ENCODE measurements around the gene CBFA2T2. TPM values are rescaled to one million over a fixed set of nuclear protein-coding genes. Genes with fewer than 3 reads are reported as not detected.

The CBFA2T2 gene
- total and polyA plus RNA-seq, 10 of the 15 experiments (the other 5 are each of a cell fraction or from before 2014, with no cell fraction given) = 0.61 to 8.6 (median 5.5) TPM

DNA sequence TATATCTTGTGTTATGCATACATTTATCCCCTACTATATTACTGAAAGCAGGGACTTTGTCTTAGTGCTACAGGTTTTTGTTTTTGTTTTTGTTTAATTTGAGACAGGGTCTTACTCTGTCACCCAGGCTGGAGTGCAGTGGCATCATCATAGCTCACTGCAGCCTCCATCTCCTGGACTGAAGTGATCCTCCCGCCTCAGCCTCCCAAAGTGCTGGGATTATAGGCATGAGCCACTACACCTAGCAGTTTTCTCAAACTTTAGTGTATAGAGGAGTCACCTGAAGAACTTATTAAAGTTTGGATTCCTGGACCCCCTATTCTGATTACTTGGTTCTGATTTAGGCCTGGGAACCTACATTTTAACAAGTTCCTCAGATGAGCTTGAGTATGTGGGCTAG is 51.9 kb downstream of the CBFA2T2 start:
- FAIRE-seq (no peak), DNase-seq (ENCODE audit: low read depth, low spot score) (no peak), ATAC-seq (no peak)
- no peak overlapping the region for H3K4me3 ChIP-seq
- no peak for TF ChIP-seq ZNF217 (IDR thresholded peaks at IDR 0.05)
- no peak for TF ChIP-seq NRF1 (conservative IDR thresholded peaks at IDR 0.05; ENCODE audit: low read depth, low read length)
- TF ChIP-seq NR2C1 (IDR thresholded peaks at IDR 0.05) = no peak
- TF ChIP-seq CHD4 (IDR thresholded peaks at IDR 0.05) = no peak
- TF ChIP-seq ZBED1 (IDR thresholded peaks at IDR 0.05; ENCODE audit: borderline replicate concordance) = no peak
- TF ChIP-seq, protein P1, sequence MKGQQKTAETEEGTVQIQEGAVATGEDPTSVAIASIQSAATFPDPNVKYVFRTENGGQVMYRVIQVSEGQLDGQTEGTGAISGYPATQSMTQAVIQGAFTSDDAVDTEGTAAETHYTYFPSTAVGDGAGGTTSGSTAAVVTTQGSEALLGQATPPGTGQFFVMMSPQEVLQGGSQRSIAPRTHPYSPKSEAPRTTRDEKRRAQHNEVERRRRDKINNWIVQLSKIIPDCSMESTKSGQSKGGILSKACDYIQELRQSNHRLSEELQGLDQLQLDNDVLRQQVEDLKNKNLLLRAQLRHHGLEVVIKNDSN (IDR thresholded peaks at IDR 0.05; ENCODE audit: borderline replicate concordance, extremely low read length, insufficient read depth, low read depth, low read length) = no peak
- no peak for TF ChIP-seq SREBF2 (IDR thresholded peaks at IDR 0.05; ENCODE audit: low read length)
- TF ChIP-seq HSF1 (IDR thresholded peaks at IDR 0.05; ENCODE audit: low read depth, low read length) = no peak
- TF ChIP-seq IRF4 (IDR thresholded peaks at IDR 0.05; ENCODE audit: low read depth, low read length) = no peak
- no peak for TF ChIP-seq CBX3 (IDR thresholded peaks at IDR 0.05; ENCODE audit: borderline replicate concordance, low read depth)
- no peak for TF ChIP-seq NR2C2 (IDR thresholded peaks at IDR 0.05; ENCODE audit: borderline replicate concordance, control insufficient read depth, insufficient read length, low read depth)
- ChIA-PET SMC1A (ENCODE audit: uncharacterized antibody, unreplicated experiment) (no interaction called here), RAD21 (ENCODE audit: unreplicated experiment) (no interaction called here), CTCF (no interaction called here), POLR2A (interaction anchor here (0.6 kb wide), 1 partner anchor 153 kb away, joined by 5 read pairs; no protein-coding TSS in a partner anchor)
- H3K4me1 ChIP-seq (ENCODE audit: control insufficient read depth, insufficient read depth, low read length) = no peaks in the 10 kb centered on the region
- in situ Hi-C loops (cut with MboI) = no loop called here
- H3K27ac ChIP-seq (ENCODE audit: control insufficient read depth, insufficient read depth) = no peak overlapping the region
- BruUV-seq (replicated peaks) = no TSS peak
- H4K20me1 ChIP-seq (ENCODE audit: control insufficient read depth, insufficient read depth) = no peaks in the 10 kb centered on the region
- no peaks in the 10 kb centered on the region for H3K36me3 ChIP-seq (ENCODE audit: control insufficient read depth in 2 of 2, insufficient read depth in 2 of 2, low read length in 1 of 2)
- H3K27me3 ChIP-seq (replicated peaks in 1 of 2; ENCODE audit: control insufficient read depth in 2 of 2, insufficient read depth in 2 of 2, low read length in 1 of 2) = no peaks in the 10 kb centered on the region
- no peak overlapping the region for H3K9ac ChIP-seq (ENCODE audit: control insufficient read depth, insufficient read depth, low read length)
- intact Hi-C loops (cut with micrococcal nuclease; ENCODE audit: unreplicated experiment) = no loop called here
- WGBS (ENCODE audit: insufficient coverage, insufficient replicate concordance, low lambda C conversion rate, missing lambda C conversion rate) = 88% methylated on average over 1 of the region's 1 CpG
- H3K4me2 ChIP-seq (ENCODE audit: control insufficient read depth, insufficient read depth) = no peak overlapping the region
- H3K79me2 ChIP-seq (ENCODE audit: control insufficient read depth, insufficient read depth, low read length) = no peaks in the 10 kb centered on the region
- no peak overlapping the region for H2AFZ ChIP-seq (ENCODE audit: control insufficient read depth, low read depth, low read length)
- H3K9me3 ChIP-seq (replicated peaks; ENCODE audit: control insufficient read depth, insufficient read depth, low read length) = no peaks in the 10 kb centered on the region
